Islet of Langerhans (tissue), 1 donor: ENCODE data around the gene ZNF329.

Experiments
- FAIRE-seq: peaks from one replicate; lab custom pipeline; 2011; peaks lifted over from hg19 to GRCh38; lab: Jason Lieb, UNC

ZNF329 gene

GRCh38 chr19:58118979-58119733 is 31.4 kb downstream of the ZNF329 start:
- no peak for FAIRE-seq

DNA sequence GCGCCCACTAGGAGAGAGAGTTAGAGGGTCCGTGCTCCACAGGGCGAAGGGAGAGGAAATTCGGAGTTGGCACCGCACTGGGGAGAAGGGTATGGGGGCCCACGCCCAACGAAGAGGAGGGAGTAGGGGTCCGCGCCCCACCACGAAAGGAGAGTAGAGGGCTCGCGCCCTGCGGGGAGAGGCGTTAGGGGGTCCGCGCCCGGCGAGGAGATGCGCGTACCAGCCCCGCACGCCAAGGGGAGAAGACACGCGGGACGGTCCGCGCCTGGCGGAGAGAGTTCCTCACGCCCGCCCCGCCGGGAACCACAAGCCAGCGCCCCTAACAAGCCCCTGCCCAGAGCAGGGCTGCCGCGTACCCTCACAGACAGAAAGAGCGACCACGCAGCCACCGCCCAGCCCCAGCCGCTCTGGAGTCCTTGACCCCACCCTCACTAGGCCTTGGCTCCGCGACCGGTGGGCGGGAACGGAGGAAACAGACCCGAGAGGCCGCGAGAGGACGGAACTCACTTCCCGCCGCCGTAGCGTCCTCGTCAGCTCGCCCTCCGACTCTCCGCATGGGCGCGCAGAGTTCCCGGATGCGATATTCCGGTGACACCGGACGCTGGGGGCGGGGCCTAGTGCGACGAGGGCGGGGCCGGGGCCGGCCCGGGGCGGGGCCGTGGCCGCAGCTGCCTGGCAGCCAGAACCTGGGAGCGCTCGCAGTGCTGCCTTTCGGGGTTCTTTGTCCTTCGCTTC is 32.6 kb downstream of the ZNF329 start:
- FAIRE-seq: no peak

DNA sequence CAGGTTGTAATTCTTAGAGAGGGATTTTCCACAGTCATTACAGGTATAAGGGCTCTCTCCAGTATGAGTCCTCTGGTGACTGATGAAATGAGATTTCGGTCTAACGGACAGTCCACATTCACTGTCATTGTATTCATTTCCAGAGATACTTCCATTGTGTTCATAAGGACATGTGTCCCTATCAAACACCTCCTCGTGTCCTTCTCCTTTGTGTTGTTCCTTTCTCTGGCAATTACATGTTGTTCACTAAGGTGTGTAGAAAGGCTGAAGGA is 42.1 kb downstream of the ZNF329 start:
- no peak for FAIRE-seq

DNA sequence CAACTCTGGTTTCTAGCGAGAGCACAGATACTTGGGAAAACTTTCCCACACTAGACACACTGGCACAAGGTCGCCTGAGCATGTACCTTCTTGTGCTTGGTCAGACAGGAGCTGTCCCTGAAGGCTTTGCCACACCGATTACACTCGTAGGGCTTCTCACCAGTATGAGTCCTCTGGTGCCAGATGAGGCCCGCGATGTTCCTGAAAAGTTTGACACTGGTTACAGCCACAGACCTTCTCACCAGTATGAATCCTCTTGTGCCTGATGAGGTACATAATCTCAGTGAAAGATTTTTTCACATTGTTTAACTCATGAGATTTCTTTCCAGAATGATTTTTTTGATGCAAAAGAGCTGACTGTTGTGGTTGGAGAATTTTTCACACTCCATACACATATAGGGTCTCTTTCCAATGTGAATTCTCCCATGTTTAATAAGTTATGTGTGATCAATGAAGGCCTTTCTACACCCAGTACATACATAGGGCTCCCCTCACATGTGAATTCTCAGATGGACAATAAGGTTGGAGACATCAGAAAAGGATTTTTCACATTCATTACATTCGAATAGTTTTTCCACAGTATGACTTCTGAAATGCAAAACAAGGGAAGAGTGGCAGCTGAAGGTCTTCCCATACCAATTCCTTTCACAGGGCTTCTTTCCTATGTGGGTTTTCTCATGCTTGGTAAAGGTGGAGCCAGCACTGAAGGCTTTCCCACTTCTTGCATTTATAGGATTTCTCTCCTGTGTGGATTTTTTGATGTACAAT is 42.6 kb downstream of the ZNF329 start:
- no peak for FAIRE-seq

DNA sequence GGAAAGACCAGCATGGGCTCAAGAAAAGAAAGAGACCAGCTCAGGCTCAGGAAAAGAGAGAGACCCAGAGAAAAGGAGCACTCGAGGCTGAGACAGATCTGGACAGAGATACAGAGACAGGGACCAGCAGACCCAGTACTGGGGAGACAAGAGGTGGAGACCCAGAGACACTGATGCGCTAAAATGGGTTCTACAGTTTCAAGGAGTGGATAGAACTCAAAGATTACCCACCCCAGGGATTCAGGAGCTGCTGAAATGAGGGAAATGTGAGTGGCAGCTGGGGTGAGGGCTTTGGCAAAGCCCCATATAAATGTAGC is 51.9 kb downstream of the ZNF329 start:
- no peak for FAIRE-seq

DNA sequence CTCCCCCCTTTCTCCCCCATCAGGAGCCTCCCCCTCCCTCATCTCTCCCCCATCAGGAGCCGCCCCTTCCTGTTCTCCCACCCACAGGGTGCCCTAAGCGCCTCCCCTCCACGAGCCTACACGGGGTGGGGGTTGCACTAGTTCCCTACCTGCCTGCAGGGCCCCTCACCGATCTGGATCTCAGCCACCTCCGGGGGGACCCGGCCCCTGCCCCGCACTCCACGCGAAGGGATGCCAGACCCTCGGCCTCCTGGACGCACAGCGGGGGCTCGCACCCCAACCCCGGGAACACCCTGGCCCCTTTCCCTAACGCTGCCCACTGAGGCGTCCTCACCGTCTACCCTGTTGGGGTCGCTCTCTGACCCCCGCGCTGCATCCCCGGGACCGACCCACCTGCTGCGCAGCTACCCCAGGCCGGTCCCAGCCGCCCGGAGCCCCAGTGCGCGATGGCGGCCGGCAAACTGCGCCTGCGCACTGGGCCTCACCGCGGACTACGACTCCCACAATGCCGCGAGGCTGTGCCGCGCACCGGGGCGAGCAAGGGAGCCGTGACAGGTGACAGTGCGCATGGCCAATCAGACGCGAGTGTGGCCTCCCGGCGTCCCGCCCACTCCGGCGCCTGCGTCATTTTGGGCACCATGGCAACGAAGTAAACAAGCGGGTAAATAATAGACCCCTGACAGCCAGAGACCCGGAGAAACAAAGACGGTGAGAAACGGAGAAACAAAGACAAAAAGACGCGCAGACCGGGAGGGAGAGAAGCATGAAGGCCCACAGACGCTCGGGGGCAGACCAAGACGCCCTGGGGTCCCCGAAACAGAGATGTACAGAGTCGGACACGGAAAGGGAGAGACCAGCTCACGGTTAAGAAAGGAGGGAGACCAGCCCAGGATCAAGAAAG is 52.6 kb downstream of the ZNF329 start, which contains the start of gene ZSCAN18:
Gene ZSCAN18, minus strand, starts transcription at position 451 of the 901 bp plus-strand sequence. CDS start 7,964 bp downstream, outside the sequence.
- peak; percentile 86 for FAIRE-seq

- no peak for FAIRE-seq
Observed at GRCh38 chr19:58097349-58097748, 53.2 kb downstream of the ZNF329 start.

DNA sequence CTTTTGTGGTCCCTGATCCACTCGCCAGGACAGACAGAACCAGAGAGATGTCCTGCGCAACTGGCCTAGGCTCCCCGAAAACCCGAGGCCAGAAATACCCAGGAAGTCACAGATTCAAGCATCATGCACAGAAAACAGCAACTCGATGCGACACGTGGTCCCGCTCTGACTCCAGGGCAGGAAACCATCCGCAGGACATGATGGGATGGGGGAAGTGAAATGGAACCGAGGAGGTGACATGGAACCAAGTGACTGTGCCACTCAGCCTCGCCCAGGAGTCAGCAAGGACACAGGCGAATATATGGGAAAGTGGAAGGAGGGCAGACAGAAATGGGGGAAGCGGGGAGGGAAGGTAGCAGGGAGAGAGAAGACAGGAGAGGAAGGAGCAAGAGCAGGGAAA is 53.7 kb downstream of the ZNF329 start:
- no peak for FAIRE-seq

GRCh38 chr19:58095328-58095727 is 55.3 kb downstream of the ZNF329 start:
- no peak for FAIRE-seq

DNA sequence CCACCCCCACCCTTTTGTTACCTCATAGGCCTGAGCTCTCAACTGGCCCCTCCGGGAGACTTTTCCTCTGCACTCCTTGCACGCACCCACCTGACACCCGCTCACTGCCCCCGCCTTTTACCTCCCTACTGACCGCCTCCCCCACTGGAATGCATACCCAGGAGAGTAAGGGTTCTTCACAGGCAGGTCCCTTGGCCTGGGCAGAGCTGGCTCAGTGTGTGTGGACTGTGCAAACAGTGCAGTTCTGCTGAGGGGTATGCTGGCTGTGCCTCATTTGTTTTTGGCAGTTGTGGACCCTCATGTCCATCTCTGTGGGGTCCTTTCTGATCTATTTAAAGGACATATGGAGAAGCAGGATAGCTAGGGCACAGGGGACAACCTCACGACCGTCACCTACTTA is 57.5 kb downstream of the ZNF329 start:
- FAIRE-seq: no peak

GRCh38 chr19:58091251-58091995 is 59.2 kb downstream of the ZNF329 start:
- FAIRE-seq: no peak

- FAIRE-seq: no peak
Observed at GRCh38 chr19:58089846-58090245, 60.7 kb downstream of the ZNF329 start.

- no peak for FAIRE-seq
Observed at GRCh38 chr19:58088521-58089052, 62.0 kb downstream of the ZNF329 start.

DNA sequence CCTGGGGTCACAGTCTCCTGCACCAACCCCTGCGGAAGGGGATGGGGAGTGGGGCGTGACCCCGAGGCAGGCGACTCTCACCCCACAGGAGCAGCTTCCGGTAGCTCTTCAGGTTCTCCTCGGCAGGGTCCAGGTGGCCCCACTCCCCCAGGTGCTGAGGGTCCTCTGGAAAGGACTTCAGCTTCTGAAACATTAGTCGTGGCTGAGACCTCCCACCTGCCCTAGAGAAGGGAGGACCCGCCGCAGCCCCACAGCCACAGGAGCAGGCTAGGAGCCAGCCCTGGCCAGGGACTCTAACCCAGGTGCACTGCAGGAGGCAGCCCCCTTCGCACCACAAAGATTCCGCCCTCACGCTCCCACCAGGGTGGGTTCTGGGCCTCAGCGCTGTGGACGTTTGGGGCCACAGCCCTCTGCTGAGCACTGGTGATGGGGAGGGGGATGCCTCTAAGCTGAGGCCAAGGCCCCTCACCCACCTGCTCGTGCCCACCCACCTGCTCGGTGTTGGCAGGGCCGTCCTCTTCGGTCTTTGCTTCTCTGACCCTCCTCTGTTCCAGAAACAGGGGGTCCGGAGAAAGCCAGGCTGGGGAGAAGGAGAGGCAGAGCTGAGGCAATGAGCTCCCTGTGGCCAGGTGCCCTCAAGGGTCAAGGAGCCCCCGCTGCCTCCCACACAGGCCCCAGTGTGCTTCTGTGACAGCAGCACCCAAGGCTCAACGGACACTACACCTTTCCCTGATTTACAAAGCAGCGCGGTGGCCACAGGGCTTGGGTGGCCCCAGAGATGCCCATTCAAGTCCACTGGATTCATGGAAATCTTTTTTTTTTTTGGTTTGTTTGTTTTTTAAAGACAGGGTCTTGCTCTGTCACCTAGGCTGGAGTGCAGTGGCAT is 63.5 kb downstream of the ZNF329 start:
- no peak for FAIRE-seq

DNA sequence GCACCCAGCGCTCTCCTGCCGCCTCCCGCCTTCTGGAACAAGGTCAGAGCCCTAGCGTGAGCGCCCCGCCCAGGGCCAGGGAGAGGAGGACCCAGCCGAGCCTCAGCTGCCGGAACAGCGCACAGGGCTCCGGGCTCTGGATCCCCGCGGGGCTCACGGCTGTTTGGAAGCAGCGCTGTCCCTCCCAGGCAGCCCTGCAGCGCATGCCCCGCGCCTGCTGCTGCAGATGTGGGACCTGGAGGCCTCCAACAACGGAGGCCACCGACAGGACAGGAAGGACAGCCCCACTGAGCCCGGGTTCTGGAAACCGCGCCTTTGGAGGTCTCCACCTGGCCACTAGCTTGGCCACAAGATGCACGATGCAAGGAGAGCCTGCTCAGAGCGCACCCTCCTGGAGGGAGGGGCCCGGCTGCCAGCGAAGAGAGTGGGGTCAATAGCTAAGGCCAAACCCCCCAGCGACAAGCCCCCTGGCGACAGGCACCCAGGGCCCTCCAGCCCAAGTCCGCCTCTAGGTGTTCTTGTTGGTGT is 65.2 kb downstream of the ZNF329 start:
- FAIRE-seq: no peak

GRCh38 chr19:58084596-58085347 is 65.8 kb downstream of the ZNF329 start:
- FAIRE-seq: no peak

DNA sequence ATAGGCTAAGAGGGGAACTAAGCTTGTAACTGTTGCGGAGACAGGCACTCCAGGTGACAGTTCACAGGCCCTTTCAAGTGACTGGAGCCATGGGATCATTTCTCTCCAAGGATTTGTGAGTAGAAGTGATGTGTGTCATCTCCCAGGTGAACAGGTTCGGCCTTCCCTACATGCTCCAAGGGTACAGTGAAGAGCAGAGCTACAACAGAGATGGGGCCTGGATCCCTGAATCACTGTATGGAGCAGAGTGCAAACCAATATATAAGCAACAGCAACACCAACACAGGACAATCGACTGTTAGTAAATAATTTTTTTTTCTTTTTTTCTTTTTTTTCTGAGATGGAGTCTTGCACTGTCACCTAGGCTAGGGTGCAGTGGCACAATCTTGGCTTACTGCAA is 67.6 kb downstream of the ZNF329 start:
- no peak for FAIRE-seq

DNA sequence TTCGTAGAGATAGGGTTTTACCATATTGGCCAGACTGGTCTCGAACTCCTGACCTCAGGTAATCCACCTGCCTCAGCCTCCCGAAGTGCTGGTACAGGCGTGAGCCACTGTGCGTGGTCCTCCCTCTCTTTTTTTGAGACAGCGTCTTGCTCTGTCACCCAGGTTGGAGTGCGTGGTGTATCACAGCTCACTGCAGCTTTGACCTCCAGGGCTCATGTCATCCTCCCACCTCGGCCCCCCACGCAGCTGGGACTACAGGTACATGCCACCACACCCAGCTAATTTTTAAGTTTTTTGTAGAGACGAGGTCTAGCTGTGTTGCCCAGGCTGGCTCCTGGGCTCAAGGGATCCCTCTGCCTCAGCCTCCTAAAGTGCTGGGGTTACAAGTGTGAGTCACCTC is 70.8 kb downstream of the ZNF329 start:
- no peak for FAIRE-seq
